Medulla oblongata (tissue), 1 donor: Measurements from ENCODE around the gene POLD3.

Experiments used
- DNase-seq: peaks from one replicate; pipeline ENCODE4 v3.0.0-alpha.2; 2015; ENCODE audit errors: extremely low spot score

The POLD3 gene

DNA sequence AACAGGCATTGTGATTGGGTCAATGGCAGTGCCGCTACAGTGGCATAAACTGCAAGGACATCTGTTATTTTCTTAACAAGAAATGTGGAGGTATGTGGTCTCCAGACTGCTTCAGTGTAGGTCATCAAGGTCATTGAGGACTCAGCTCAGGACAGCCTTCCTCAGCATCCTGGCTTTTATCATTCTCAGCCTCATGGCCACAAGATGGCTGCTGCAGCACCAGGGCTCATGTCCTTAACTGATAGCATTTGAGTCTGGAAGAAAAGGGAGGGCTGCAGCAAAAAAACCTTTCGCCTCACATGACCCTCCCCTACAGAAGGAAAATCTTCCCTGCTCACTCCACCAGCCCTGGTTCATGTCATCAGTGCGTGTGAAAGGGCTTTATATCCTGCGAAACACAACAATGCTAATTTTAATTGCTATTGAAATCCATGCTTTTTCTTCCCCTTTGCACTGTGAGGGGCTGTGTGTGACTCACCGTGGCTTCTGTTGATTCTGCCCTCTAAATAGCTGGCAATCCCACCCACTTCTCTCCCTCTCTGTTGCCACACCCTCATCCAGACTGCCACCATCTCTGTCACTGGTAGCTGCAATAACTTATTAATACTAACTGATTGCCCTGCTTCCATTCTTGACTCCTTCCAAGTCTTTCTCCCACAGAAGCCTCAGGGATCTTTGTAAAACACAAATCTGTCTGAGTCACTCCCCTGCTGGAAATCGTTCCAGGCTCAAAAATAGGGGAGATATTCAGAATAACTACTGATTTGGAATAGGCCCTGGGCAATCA is 95.0 kb downstream of the POLD3 start:
- no peak for DNase-seq

DNA sequence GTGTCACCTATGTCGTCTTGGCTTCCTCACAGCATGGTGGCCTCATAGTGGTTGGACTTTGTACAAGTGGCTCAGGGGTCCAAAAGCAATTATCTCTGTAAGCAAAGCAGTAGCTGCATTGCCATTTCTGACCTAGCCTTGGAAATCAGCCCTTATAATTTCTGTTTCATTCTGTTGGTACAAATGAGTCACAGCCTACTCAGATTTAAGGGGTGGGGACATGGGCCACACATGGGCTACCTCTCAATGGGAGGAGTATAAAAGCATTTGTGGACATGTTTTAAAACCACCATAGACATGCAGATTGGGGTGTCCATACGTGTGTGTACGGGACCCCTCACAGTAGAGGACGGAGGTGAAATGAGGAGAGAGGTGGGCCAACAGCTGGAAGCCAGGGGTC is 97.3 kb downstream of the POLD3 start:
- no peak for DNase-seq

DNA sequence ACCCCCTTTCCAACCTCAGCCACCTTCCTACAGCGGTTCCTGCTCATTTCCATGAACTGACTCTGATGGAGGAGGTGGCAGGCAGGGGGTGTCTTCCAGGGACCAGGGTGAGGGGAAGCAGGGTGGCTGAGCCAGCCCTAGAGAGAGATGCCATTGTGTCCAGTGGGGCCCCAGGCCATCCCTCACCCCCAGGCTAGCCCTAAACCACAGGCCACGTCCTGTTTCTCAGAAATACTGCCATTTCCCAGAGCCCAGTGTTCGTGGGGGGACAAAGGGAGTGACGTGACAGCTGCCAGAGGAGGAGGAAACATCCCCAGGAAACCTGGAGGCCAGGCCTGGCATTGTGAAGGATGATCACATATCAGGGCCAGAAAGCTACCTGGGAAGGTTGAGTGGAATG is 99.4 kb downstream of the POLD3 start:
- no peak for DNase-seq
